Smooth muscle cell of the coronary artery (primary cell): Measurements from ENCODE around the gene OLIG1. TPM values are rescaled to one million over a fixed set of nuclear protein-coding genes. Genes with fewer than 3 reads are reported as not detected.

ENCODE experiments used
- total RNA-seq: library from RNA; depleted of rRNA; stranded (reverse); fragments of >200 nt; gene quantifications from 2 replicates; pipeline ENCODE4 v1.2.3, GENCODE V29; 2014; ENCODE audit warnings: low replicate concordance

Gene OLIG1, protein sequence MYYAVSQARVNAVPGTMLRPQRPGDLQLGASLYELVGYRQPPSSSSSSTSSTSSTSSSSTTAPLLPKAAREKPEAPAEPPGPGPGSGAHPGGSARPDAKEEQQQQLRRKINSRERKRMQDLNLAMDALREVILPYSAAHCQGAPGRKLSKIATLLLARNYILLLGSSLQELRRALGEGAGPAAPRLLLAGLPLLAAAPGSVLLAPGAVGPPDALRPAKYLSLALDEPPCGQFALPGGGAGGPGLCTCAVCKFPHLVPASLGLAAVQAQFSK
- not detected in 2 replicates for total RNA-seq

GRCh38 chr21:33069994-33070743, at the start of gene OLIG1:
Gene OLIG1 (plus strand): TSS chr21:33070141. CDS start chr21:33070247, 106 bp downstream.

DNA sequence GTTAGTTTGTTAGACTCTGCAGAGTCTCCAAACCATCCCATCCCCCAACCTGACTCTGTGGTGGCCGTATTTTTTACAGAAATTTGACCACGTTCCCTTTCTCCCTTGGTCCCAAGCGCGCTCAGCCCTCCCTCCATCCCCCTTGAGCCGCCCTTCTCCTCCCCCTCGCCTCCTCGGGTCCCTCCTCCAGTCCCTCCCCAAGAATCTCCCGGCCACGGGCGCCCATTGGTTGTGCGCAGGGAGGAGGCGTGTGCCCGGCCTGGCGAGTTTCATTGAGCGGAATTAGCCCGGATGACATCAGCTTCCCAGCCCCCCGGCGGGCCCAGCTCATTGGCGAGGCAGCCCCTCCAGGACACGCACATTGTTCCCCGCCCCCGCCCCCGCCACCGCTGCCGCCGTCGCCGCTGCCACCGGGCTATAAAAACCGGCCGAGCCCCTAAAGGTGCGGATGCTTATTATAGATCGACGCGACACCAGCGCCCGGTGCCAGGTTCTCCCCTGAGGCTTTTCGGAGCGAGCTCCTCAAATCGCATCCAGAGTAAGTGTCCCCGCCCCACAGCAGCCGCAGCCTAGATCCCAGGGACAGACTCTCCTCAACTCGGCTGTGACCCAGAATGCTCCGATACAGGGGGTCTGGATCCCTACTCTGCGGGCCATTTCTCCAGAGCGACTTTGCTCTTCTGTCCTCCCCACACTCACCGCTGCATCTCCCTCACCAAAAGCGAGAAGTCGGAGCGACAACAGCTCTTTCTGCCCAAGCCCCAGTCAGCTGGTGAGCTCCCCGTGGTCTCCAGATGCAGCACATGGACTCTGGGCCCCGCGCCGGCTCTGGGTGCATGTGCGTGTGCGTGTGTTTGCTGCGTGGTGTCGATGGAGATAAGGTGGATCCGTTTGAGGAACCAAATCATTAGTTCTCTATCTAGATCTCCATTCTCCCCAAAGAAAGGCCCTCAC, 44.2 kb upstream of the OLIG1 start, which contains the start of gene OLIG2:
Gene OLIG2, plus strand, starts transcription at position 447 of the 954 bp plus-strand sequence. CDS start 928 bp downstream, outside the sequence.

Other genes with a start within 250 kb of the OLIG1 start
- not detected in 2 replicates for gene OLIG2, start 44.2 kb upstream of the OLIG1 start, total RNA-seq
- gene IFNAR2, start 159.8 kb downstream of the OLIG1 start, total RNA-seq, result 3.6 and 9.2 TPM in 2 replicates
- gene IL10RB, start 196.2 kb downstream of the OLIG1 start, total RNA-seq, result 28.2 and 66.2 TPM in 2 replicates